Heart right ventricle (tissue), 16 donors: Measurements from ENCODE around the gene KCNIP1. TPM values are rescaled to one million over a fixed set of nuclear protein-coding genes. Genes with fewer than 3 reads are reported as not detected.
A peak's percentile ranks its signal among the peaks of the same experiment; 100 is the strongest.

Source experiments
- ATAC-seq, 8 donors: fragments of 200-7000 bp; cut with Tn5 transposase; one replicate each; pipeline ENCODE4 v1.9.1; 2020; ENCODE audit warnings: mild to moderate bottlenecking in 8 of 8, moderate library complexity in 8 of 8, moderate number of reproducible peaks in 1 of 8
- DNase-seq, 2 donors: peaks; one replicate each; pipeline ENCODE4 v3.0.0-alpha.2; 2020
- H3K27ac ChIP-seq, 10 donors: fragments of 200-600 bp; sonication (generic) in 2 of 10; one replicate each; pipeline versions ENCODE4 v1.5.0 to v1.8.0; 2020 to 2022; ENCODE audit warnings: mild to moderate bottlenecking in 3 of 10
- H3K27me3 ChIP-seq, 7 donors: fragments of 200-600 bp; one replicate each; pipeline ENCODE4 v1.8.0; 2021 to 2022; ENCODE audit warnings: mild to moderate bottlenecking in 2 of 7
- H3K36me3 ChIP-seq, 9 donors: fragments of 200-600 bp; sonication (generic) in 1 of 9; one replicate each; pipeline versions ENCODE4 v1.5.0 to v1.8.0; 2020 to 2022; ENCODE audit warnings: mild to moderate bottlenecking in 2 of 9
- H3K4me1 ChIP-seq, 9 donors: fragments of 200-600 bp; sonication (generic) in 1 of 9; one replicate each; pipeline versions ENCODE4 v1.5.0 to v1.8.0; 2020 to 2022; ENCODE audit warnings: mild to moderate bottlenecking in 4 of 9
- H3K4me3 ChIP-seq, 10 donors: fragments of 200-600 bp; sonication (generic) in 2 of 10; one replicate each; pipeline versions ENCODE4 v1.5.0 to v1.8.0; 2020 to 2022; ENCODE audit warnings: mild to moderate bottlenecking in 7 of 10, moderate library complexity in 2 of 10
- H3K9me3 ChIP-seq, 11 donors: fragments of 200-600 bp in 10 of 11; sonication (generic) in 2 of 11; one replicate each; pipeline versions ENCODE4 v1.5.0 to v1.8.0; 2013 to 2022; ENCODE audit warnings: mild to moderate bottlenecking in 2 of 11, control low read depth in 1 of 11, moderate library complexity in 1 of 11
- CTCF ChIP-seq, 9 donors: fragments of 200-600 bp; sonication (generic) in 2 of 9; IDR thresholded peaks; one replicate each; pipeline versions ENCODE4 v1.5.0 to v1.8.0; 2021 to 2022; ENCODE audit warnings: antibody characterized with exemption in 9 of 9, mild to moderate bottlenecking in 5 of 9, moderate library complexity in 1 of 9
- WGBS, 2 donors: extraction: QIAGEN DNeasy Blood & Tissue Kit; methylation state at CpG; one replicate each; pipeline ENCODE4 v1.1.7; 2013; ENCODE audit warnings: inconsistent platforms in 1 of 2; 5-methylcytosine and 5-hydroxymethylcytosine counted together
- intact Hi-C, 10 donors: fragments of 100-400 bp; cut with DNase I; formaldehyde crosslinking; loops; one replicate each; pipeline versions ENCODE4 v1.11.1 to v1.14.2; 2022
- polyA plus RNA-seq, 2 donors: library from polyadenylated mRNA; stranded (reverse); fragments of 200-250 nt; gene quantifications; one replicate each; pipeline ENCODE4 v1.2.3, GENCODE V29; 2013
- total RNA-seq, 10 donors: library from RNA; stranded (reverse); fragmentation: NEBNext Ultra II Directional in 3 of 10; extraction: Animal tissue kit (Norgen Biotek cat#: 25700) in 3 of 10; gene quantifications; one replicate each; pipeline versions ENCODE4 v1.2.1 to v1.2.4, GENCODE V29; 2021 to 2023
- donor health status: Arrhythmogenic right ventricular cardiomyopathy.
- donor health status: ischemic (EF 13 %, LVEDD 7.1; RV severe dilation, severe dysfunction).
- donor health status: healthy with polysubstance abuse.
- donor health status: DM: no; HTN: yes; CAD: no.
- donor health status: DM: no; HTN: no; CAD: no.
- donor health status: ischemic (EF 25% LVEDD 6.9; RV normal size, moderate dysfunction).
- donor health status: ischemic (EF 25% LVEDD 5.7; RV mildly dilated, moderate dysfunction).
- donor health status: healthy.
- donor health status: DM: yes; HTN: yes; CAD: no.
- donor health status: Ischemic cardiomyopathy.
- donor health status: ischemic (EF 35%, LVEDD 5.7; RV mildly dilated, moderate dysfunction).
- donor health status: nonischemic (EF 11% LVEDD 7.7; RV severe dilation, severe dysfunction).
- donor health status: DM: yes; HTN: yes; CAD: no.
- donor health status: PGD.
- donor health status: ischemic (EF 29% LVEDD 5.4; RV normal size, mild dysfunction).
- donor health status: nonischemic (EF 23%, LVEDD 6.1; RV moderate dilation, normal function).

The KCNIP1 gene
- total and polyA plus RNA-seq, 12 donors = 0.06 to 0.67 (median 0.21) TPM; not detected in 7

- intact Hi-C loops = no loop called here
- WGBS, 2 donors = 97 to 98% methylated on average over 3 of the region's 3 CpGs
- Histone ChIP-seq H3K27me3 (no peaks in the 10 kb centered on the region), H3K4me3 (no peak overlapping the region), H3K9me3 (no peaks in the 10 kb centered on the region), H3K36me3 (no peaks in the 10 kb centered on the region), H3K4me1 (peaks cover 0 to 16% (median 5%) of the 10 kb centered on the region in 9 donors), H3K27ac (no peak overlapping the region)
- no peak for TF ChIP-seq CTCF (IDR thresholded peaks at IDR 0.05)
- DNase-seq = no peak
- ATAC-seq = no peak
Measured at GRCh38 chr5:170486371-170486770, 17.4 kb upstream of the KCNIP1 start.

DNA sequence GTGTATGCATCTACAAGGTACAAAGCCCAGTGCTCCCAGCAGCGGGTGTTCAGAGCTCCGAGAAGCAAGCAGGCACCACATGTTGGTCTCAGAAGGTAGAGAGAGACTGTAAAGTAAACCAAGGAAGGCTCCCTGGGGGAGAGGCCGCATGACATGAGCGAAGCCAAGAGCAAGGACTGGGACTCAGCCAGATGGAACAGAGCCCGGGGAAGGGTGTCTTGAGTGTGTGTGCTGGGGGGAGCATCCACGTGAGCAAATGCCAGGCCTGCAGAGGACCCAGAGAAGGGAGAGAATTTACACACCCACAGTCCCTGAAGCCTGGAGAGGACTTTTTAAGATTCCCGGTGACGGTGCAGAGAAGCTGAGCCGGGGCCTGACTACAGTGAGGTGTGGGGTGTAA lies 15.2 kb upstream of the KCNIP1 start:
- no peak for ATAC-seq
- 73 to 85% methylated on average over 9 of the region's 9 CpGs for WGBS, 2 donors
- no peaks in the 10 kb centered on the region for H3K36me3 ChIP-seq
- intact Hi-C loops = no loop called here
- H3K4me3 ChIP-seq = no peak overlapping the region
- H3K4me1 ChIP-seq = peaks cover 0 to 29% (median 13%) of the 10 kb centered on the region in 9 donors
- no peaks in the 10 kb centered on the region for H3K27me3 ChIP-seq
- no peak overlapping the region for H3K27ac ChIP-seq
- no peak for TF ChIP-seq CTCF (IDR thresholded peaks at IDR 0.05)
- H3K9me3 ChIP-seq = no peaks in the 10 kb centered on the region
- no peak for DNase-seq

DNA sequence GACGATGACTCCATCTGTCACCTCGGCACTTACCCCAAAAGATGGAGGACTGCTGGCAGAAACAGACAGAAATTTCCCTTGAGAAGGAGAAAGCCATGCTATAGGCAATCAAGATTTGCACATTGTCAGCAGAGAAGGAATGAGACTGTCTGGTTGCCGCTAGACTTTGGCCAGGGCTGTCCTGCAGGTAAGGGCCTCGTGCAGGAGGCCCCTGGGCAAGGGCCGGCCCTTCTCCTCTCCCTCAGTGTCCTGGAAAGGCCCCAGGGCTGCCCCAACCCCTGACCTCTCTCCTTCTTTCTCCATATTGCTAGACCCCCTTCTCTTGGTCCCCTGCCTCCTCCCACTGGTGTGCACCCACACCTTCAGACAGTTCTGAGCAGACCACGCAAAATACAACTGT lies 14.6 kb upstream of the KCNIP1 start:
- Histone ChIP-seq H3K36me3 (no peaks in the 10 kb centered on the region), H3K27me3 (no peaks in the 10 kb centered on the region), H3K4me3 (no peak overlapping the region), H3K27ac (no peak overlapping the region), H3K9me3 (no peaks in the 10 kb centered on the region), H3K4me1 (peaks cover 0 to 29% (median 13%) of the 10 kb centered on the region in 9 donors)
- TF ChIP-seq CTCF (IDR thresholded peaks at IDR 0.05) = no peak
- ATAC-seq (no peak), DNase-seq (no peak)
- 97 to 98% methylated on average over 6 of the region's 6 CpGs for WGBS, 2 donors
- intact Hi-C loops = no loop called here

DNA sequence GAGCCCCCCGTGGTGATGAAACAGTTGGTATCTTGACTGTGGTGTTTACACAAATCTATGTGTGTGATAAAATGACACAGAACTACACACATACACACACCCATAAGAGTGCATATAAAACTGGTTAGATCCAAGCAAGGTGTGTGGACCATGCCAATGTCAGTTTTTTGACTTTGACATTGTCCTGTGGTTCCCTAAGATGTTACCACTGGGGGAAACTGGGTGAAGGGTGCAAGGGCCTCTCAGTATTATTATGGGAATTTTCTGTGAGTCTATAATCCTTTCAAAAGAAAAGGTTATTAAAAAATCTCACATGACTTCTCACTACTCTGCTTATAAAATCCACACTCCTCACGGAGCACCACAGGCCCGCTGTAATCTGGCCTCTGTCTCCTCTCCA lies 13.4 kb upstream of the KCNIP1 start:
- ATAC-seq = no peak
- no peaks in the 10 kb centered on the region for H3K9me3 ChIP-seq

More for the DNA sequence above, 13.4 kb upstream of the KCNIP1 start:
- TF ChIP-seq CTCF (IDR thresholded peaks at IDR 0.05) = no peak
- Histone ChIP-seq H3K4me3 (no peak overlapping the region), H3K27ac (peak overlapping the region in 1 of 10 donors; percentile 12), H3K36me3 (no peaks in the 10 kb centered on the region), H3K4me1 (peaks cover 0 to 24% (median 13%) of the 10 kb centered on the region in 9 donors), H3K27me3 (no peaks in the 10 kb centered on the region)
- intact Hi-C loops = no loop called here
- DNase-seq = no peak
- 76 to 80% methylated on average over 3 of the region's 3 CpGs for WGBS, 2 donors
